Thoracic aorta (tissue), 2 donors: ENCODE measurements around the gene DUSP19. TPM values are rescaled to one million over a fixed set of nuclear protein-coding genes. Genes with fewer than 3 reads are reported as not detected.

Experiments
- ATAC-seq: fragments of 150-250 bp; one replicate; pipeline ENCODE4 v1.8.0; 2017; ENCODE audit warnings: low read depth; ENCODE audit not compliant: insufficient number of reproducible peaks, low FRiP score
- DNase-seq: peaks from one replicate; pipeline ENCODE4 v3.0.0-alpha.2; 2020; ENCODE audit warnings: low spot score
- H3K27ac ChIP-seq, 2 donors: fragments of 200-600 bp; sonication (generic); 1 replicate in 1 of 2; 2 replicates in 1 of 2; pipeline ENCODE4 v1.5.1; 2016; ENCODE audit warnings: mild to moderate bottlenecking in 2 of 2, moderate library complexity in 2 of 2
- H3K27me3 ChIP-seq: fragments of 200-600 bp; sonication (generic); replicated peaks from 2 replicates; pipeline ENCODE4 v1.6.0; 2016; ENCODE audit warnings: mild to moderate bottlenecking; ENCODE audit not compliant: insufficient read depth
- H3K36me3 ChIP-seq: fragments of 200-600 bp; sonication (generic); one replicate; pipeline ENCODE4 v1.5.1; 2016
- H3K4me1 ChIP-seq, 2 donors: fragments of 200-600 bp; sonication (generic); 1 replicate in 1 of 2; 2 replicates in 1 of 2; pipeline versions ENCODE4 v1.5.1 to v1.6.0; 2016; ENCODE audit warnings: low read depth in 2 of 2, mild to moderate bottlenecking in 1 of 2; ENCODE audit not compliant: control insufficient read depth in 1 of 2
- H3K4me3 ChIP-seq: fragments of 200-600 bp; sonication (generic); 2 replicates; pipeline ENCODE4 v1.5.1; 2016; ENCODE audit warnings: mild to moderate bottlenecking
- H3K9me3 ChIP-seq: fragments of 200-600 bp; sonication (generic); 2 replicates; pipeline ENCODE4 v1.5.1; 2016
- CTCF ChIP-seq: fragments of 200-600 bp; sonication (generic); IDR thresholded peaks from one replicate; pipeline ENCODE4 v1.5.1; 2019; ENCODE audit warnings: antibody characterized with exemption
- total RNA-seq, 2 donors: library from RNA; depleted of rRNA; stranded (reverse); fragments of >200 nt; gene quantifications; one replicate each; pipeline versions ENCODE4 v1.1.0 to v1.2.3, GENCODE V29; 2016

DUSP19 gene
- total RNA-seq, 2 donors from 2014 or later, result 5.7 to 14.1 TPM

GRCh38 chr2:183093857-183094657, 15.5 kb downstream of the DUSP19 start:
- H3K4me1 ChIP-seq, result peaks cover 0 to 28% of the 10 kb centered on the region in 2 donors
- ATAC-seq (no peak), DNase-seq (no peak)
- peak overlapping the region in 1 of 2 donors; percentile 19 for H3K27ac ChIP-seq
- H3K27me3 ChIP-seq, result no peaks in the 10 kb centered on the region
- TF ChIP-seq CTCF, result no peak
- H3K4me3 ChIP-seq, result no peak overlapping the region
- H3K36me3 ChIP-seq, result peaks cover 9% of the 10 kb centered on the region
- no peaks in the 10 kb centered on the region for H3K9me3 ChIP-seq

GRCh38 chr2:183105402-183106134, 27.0 kb downstream of the DUSP19 start:
- Histone ChIP-seq H3K27me3 (no peaks in the 10 kb centered on the region), H3K4me1 (no peaks in the 10 kb centered on the region), H3K36me3 (no peaks in the 10 kb centered on the region), H3K4me3 (no peak overlapping the region), H3K27ac (no peak overlapping the region), H3K9me3 (no peaks in the 10 kb centered on the region)
- DNase-seq (no peak), ATAC-seq (no peak)
- TF ChIP-seq CTCF, result no peak

- H3K27ac ChIP-seq, result no peak overlapping the region
- ATAC-seq (no peak), DNase-seq (no peak)
- no peaks in the 10 kb centered on the region for H3K4me1 ChIP-seq
- TF ChIP-seq CTCF, result no peak
- H3K27me3 ChIP-seq, result no peaks in the 10 kb centered on the region
- H3K9me3 ChIP-seq, result no peaks in the 10 kb centered on the region
- H3K4me3 ChIP-seq, result no peak overlapping the region
- no peaks in the 10 kb centered on the region for H3K36me3 ChIP-seq
These were observed 34.0 kb downstream of the DUSP19 start for GRCh38 chr2:183112577-183112976.

GRCh38 chr2:183113630-183114029, 35.1 kb downstream of the DUSP19 start:
- H3K4me3 ChIP-seq, result no peak overlapping the region
- H3K27ac ChIP-seq, result no peak overlapping the region
- H3K9me3 ChIP-seq, result no peaks in the 10 kb centered on the region
- H3K36me3 ChIP-seq, result no peaks in the 10 kb centered on the region
- no peak for ATAC-seq
- no peaks in the 10 kb centered on the region for H3K4me1 ChIP-seq
- no peak for TF ChIP-seq CTCF
- H3K27me3 ChIP-seq, result no peaks in the 10 kb centered on the region
- DNase-seq, result no peak

- no peaks in the 10 kb centered on the region for H3K9me3 ChIP-seq
- H3K4me1 ChIP-seq, result no peaks in the 10 kb centered on the region
- no peak for TF ChIP-seq CTCF
- H3K27ac ChIP-seq, result no peak overlapping the region
- H3K27me3 ChIP-seq, result no peaks in the 10 kb centered on the region
- no peak overlapping the region for H3K4me3 ChIP-seq
- H3K36me3 ChIP-seq, result no peaks in the 10 kb centered on the region
- ATAC-seq (no peak), DNase-seq (no peak)
These were observed 38.7 kb downstream of the DUSP19 start for GRCh38 chr2:183117226-183117625.
